Measurements from ENCODE around the gene PDE6C.

PDE6C gene

DNA sequence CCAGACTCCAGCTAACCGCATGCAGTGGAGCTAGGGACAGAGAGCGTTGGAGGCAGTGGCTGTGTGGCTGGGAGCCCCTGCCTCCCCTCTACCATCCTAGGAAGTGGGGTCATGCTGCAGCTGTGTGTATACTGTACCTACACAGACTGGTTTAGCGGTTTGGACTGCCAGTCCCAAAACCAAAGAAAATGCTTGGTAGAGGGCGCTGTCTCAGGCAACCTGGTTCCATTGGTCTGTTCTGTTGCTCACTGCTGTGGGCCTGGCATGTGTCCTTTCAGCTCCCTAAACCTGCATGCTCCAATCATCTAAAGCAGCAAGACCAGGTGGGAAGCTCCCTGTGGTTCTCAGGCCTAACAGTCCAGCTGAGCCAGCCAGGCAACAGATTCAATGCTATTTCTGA lies 15.8 kb upstream of the PDE6C start:
- no peak for TF ChIP-seq POLR2AphosphoS5 (IDR thresholded peaks at IDR 0.05; ENCODE audit: low read depth, low read length)
- no peak for TF ChIP-seq TAF1 (IDR thresholded peaks at IDR 0.05; ENCODE audit: borderline replicate concordance, low read depth, low read length)
- TF ChIP-seq POLR2A (IDR thresholded peaks at IDR 0.05; ENCODE audit: low read depth, low read length), result no peak
- DNase-seq (ENCODE audit: insufficient read length), result no peak
- no peak for FAIRE-seq

- TF ChIP-seq POLR2AphosphoS5 (IDR thresholded peaks at IDR 0.05; ENCODE audit: low read depth, low read length), result no peak
- TF ChIP-seq POLR2A (IDR thresholded peaks at IDR 0.05; ENCODE audit: low read depth, low read length), result no peak
- no peak for TF ChIP-seq TAF1 (IDR thresholded peaks at IDR 0.05; ENCODE audit: borderline replicate concordance, low read depth, low read length)
- DNase-seq (ENCODE audit: insufficient read length) (no peak), FAIRE-seq (no peak)
Measured at GRCh38 chr10:93597075-93597599, 15.2 kb upstream of the PDE6C start.

DNA sequence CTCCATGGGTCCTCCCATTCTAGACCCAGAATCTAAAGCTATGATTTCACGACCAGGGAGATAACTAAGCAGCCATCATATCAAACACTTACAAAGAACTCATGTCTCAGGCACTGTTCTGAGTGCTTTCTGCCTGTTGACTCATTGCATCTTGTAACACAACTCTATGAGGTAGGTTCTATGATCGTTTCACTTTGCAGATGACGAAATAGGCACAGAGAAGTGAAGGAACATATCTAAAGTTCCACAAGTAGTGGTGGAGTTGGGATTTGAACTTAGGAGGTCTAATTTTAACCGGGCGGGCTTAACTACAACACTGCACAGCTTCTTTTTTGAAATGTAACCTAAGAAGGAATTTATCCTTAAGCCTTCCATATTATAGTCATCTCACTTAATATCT lies 14.2 kb upstream of the PDE6C start:
- TF ChIP-seq TAF1 (IDR thresholded peaks at IDR 0.05; ENCODE audit: borderline replicate concordance, low read depth, low read length), result no peak
- no peak for TF ChIP-seq POLR2A (IDR thresholded peaks at IDR 0.05; ENCODE audit: low read depth, low read length)
- no peak for TF ChIP-seq POLR2AphosphoS5 (IDR thresholded peaks at IDR 0.05; ENCODE audit: low read depth, low read length)
- FAIRE-seq, result no peak
- no peak for DNase-seq (ENCODE audit: insufficient read length)

DNA sequence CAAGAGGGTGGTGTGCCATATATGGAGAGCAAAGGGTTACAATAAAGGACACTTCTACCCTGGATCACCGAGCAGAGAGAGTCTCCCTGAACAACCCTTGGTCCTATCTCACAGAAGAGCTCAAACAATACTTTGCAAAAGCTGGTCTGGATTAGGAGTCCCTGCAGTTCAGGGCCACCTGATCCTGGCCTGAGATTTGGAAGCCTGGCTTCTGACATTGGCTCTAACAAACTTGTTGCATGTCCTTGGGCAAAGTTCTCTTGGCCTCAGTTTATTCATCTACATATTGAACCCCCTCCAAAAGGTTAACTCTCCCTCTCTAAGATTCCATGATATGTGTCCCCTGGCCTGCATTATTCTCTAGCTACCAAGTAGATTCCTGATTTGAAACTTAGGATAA lies 13.0 kb upstream of the PDE6C start:
- FAIRE-seq (no peak), DNase-seq (ENCODE audit: insufficient read length) (no peak)
- TF ChIP-seq POLR2AphosphoS5 (IDR thresholded peaks at IDR 0.05; ENCODE audit: low read depth, low read length), result no peak
- no peak for TF ChIP-seq POLR2A (IDR thresholded peaks at IDR 0.05; ENCODE audit: low read depth, low read length)
- no peak for TF ChIP-seq TAF1 (IDR thresholded peaks at IDR 0.05; ENCODE audit: borderline replicate concordance, low read depth, low read length)

- no peak for FAIRE-seq
- no peak for TF ChIP-seq POLR2A (IDR thresholded peaks at IDR 0.05; ENCODE audit: low read depth, low read length)
- no peak for TF ChIP-seq TAF1 (IDR thresholded peaks at IDR 0.05; ENCODE audit: borderline replicate concordance, low read depth, low read length)
- no peak for TF ChIP-seq POLR2AphosphoS5 (IDR thresholded peaks at IDR 0.05; ENCODE audit: low read depth, low read length)
- DNase-seq (ENCODE audit: insufficient read length), result no peak
Measured at GRCh38 chr10:93599778-93600177, 12.6 kb upstream of the PDE6C start.

DNA sequence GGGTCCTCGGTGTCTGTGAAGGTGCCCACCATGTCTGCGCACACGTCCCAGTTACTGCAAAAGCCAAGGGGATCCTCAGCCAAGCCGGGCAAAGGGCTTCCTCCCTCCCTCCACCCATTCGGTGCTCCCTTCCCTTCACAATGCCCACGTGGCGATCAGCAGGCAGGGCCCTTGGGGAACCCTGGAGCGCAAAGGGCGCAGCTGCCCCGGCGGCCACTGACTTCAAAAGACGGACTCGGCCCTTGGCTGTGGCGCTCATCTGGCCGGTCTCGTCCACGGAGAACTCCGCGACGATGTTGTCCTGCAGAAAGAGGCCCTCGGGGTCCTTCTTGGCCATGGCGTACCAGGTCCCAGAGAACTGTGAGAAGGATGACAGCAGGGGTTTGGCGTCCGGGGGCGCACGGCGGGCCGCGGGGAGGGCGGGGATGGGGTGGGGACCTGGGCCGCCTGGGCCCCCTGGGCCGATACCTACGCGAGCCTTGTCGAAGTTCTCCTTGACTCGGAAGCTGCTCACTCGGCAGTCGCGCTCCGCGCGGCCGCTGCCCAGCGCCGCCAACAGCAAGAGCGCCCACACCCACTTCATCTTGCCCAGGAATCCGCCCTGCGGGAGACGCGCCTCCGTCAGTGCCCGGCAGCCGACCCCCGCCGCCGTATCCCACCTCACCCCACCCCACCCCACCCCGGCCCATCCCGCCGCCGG lies 11.7 kb upstream of the PDE6C start:
- FAIRE-seq (no peak), DNase-seq (ENCODE audit: insufficient read length) (no peak)
- no peak for TF ChIP-seq POLR2AphosphoS5 (IDR thresholded peaks at IDR 0.05; ENCODE audit: low read depth, low read length)
- TF ChIP-seq TAF1 (IDR thresholded peaks at IDR 0.05; ENCODE audit: borderline replicate concordance, low read depth, low read length), result no peak
- TF ChIP-seq POLR2A (IDR thresholded peaks at IDR 0.05; ENCODE audit: low read depth, low read length), result no peak

DNA sequence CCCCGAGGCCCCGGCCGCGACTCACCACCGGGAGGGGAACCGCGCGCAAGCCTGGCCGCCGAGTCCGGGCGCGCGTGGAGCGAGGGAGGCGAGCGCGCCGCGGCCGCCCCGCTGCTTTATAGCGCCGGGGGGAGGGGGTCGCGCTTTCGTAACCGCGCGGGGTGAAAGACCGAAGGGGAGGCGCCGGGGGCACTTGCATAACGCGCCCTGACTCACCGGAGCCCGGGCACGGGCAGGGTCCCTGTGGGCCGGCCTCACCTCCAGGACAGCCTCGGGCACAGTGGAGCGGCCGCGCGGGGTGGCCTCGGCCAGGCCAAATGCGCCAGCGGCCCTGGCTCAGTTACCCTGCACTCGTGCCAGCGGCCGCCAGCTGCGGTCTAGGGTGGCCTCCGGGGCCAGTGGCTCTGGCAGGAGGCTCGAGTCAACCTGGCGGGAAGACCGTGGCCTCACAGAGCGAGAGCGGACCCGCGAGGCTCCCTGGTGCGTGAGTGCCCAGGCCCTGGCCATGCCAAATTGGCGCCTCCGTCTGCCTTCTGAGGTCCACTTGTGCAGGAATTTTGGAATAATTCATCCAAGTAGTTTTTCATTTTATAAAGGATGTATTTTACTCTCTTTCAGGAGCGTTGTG lies 11.1 kb upstream of the PDE6C start, which contains the start of gene RBP4:
TSS of gene RBP4 (minus strand) at position 90 of the 628 bp plus-strand sequence. CDS start 207 bp downstream, outside the sequence.
- no peak for DNase-seq (ENCODE audit: insufficient read length)
- TF ChIP-seq POLR2A (IDR thresholded peaks at IDR 0.05; ENCODE audit: low read depth, low read length) (no peak), TAF1 (IDR thresholded peaks at IDR 0.05; ENCODE audit: borderline replicate concordance, low read depth, low read length) (no peak), POLR2AphosphoS5 (IDR thresholded peaks at IDR 0.05; ENCODE audit: low read depth, low read length) (no peak)
- no peak for FAIRE-seq

DNA sequence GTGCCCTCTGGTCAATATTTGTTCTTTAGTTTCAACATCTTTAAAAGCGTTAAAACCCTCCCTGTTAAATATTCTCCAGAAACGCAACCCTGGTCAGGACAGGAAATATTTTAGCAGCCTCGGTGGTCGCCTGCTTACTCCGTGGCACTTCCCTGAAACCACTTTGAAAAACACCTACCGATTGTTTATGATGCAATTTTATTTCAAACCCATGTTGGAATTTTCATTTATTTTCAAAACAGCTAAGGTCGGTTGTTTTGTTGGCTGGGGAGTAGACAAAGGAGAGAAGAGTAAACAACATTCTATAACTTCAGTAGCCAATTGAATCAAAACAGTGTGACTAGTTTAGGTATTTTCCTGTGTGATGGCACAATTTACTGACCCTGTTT lies 10.6 kb upstream of the PDE6C start:
- no peak for TF ChIP-seq TAF1 (IDR thresholded peaks at IDR 0.05; ENCODE audit: borderline replicate concordance, low read depth, low read length)
- TF ChIP-seq POLR2AphosphoS5 (IDR thresholded peaks at IDR 0.05; ENCODE audit: low read depth, low read length), result no peak
- TF ChIP-seq POLR2A (IDR thresholded peaks at IDR 0.05; ENCODE audit: low read depth, low read length), result no peak
- FAIRE-seq (no peak), DNase-seq (ENCODE audit: insufficient read length) (no peak)

GRCh38 chr10:93603023-93603422 lies 9.3 kb upstream of the PDE6C start:
- TF ChIP-seq POLR2A (IDR thresholded peaks at IDR 0.05; ENCODE audit: low read depth, low read length), result no peak
- TF ChIP-seq POLR2AphosphoS5 (IDR thresholded peaks at IDR 0.05; ENCODE audit: low read depth, low read length), result no peak
- TF ChIP-seq TAF1 (IDR thresholded peaks at IDR 0.05; ENCODE audit: borderline replicate concordance, low read depth, low read length), result no peak
- DNase-seq (ENCODE audit: insufficient read length), result no peak
- no peak for FAIRE-seq

DNA sequence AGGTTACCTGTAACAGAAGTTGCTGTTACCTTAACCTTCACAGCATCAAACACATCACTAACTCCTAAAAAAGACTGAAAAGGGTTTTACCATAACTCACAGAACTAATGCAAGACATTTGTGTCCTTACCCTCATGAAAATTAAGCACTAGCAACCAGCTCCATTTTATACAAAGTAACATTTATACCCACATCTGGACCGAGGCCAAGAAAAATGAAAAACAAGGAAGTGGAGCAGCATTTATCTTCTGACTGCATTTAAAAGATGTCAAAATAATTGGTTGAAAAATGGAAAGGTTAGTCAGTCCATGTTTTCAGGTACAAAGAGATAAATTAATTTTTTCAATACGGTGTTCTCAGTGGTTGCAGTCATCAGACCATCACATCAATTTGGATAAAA lies 8.2 kb upstream of the PDE6C start:
- FAIRE-seq (no peak), DNase-seq (ENCODE audit: insufficient read length) (no peak)
- TF ChIP-seq POLR2A (IDR thresholded peaks at IDR 0.05; ENCODE audit: low read depth, low read length) (no peak), POLR2AphosphoS5 (IDR thresholded peaks at IDR 0.05; ENCODE audit: low read depth, low read length) (no peak), TAF1 (IDR thresholded peaks at IDR 0.05; ENCODE audit: borderline replicate concordance, low read depth, low read length) (no peak)

DNA sequence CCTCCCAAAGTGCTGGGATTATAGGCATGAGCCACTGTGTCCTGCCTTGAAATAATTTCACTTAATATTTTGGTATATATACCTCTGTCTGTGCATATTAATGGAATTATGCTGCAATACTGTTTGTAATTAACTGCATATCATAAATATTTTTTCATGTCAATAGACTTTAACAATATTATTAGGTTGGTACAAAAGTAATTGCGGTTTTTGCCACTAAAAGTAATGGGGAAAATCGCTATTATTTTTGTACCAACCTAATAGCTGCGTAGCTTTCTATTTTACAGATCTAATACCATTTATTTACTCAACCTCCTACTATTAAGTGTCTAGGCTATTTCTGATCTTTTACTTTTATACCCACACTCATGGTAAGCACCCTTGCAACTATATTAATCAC lies 3.9 kb upstream of the PDE6C start:
- FAIRE-seq (no peak), DNase-seq (ENCODE audit: insufficient read length) (no peak)
- TF ChIP-seq TAF1 (IDR thresholded peaks at IDR 0.05; ENCODE audit: borderline replicate concordance, low read depth, low read length), result no peak
- TF ChIP-seq POLR2A (IDR thresholded peaks at IDR 0.05; ENCODE audit: low read depth, low read length), result no peak
- no peak for TF ChIP-seq POLR2AphosphoS5 (IDR thresholded peaks at IDR 0.05; ENCODE audit: low read depth, low read length)

DNA sequence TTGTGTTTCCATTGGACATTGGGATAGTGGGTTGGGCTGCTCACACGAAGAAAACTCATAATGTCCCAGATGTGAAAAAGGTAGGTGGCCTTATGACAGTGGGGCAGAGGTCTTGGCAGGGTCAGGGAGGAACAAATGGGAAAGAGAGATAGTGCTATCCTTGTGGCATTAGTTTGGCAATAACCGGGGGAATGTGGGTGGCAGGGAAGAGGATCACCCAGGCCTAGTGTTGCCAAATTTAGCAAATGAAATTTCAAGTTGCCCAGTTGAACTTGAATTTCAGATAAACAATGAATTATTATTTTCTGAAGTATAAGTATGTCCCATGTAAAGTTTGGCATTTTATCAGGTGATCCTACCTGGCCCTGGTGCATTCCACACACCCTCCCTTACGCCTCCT lies 789 bp downstream of the PDE6C start:
- TF ChIP-seq POLR2AphosphoS5 (IDR thresholded peaks at IDR 0.05; ENCODE audit: low read depth, low read length) (no peak), TAF1 (IDR thresholded peaks at IDR 0.05; ENCODE audit: borderline replicate concordance, low read depth, low read length) (no peak)
- FAIRE-seq (no peak), DNase-seq (ENCODE audit: insufficient read length) (no peak)

Measured in GM12892 (cell line).